PC-3 (cell line): Measurements from ENCODE around the gene TSHZ2.

Experiments used
- CTCF ChIP-seq: fragments of 300-600 bp; sonication (generic); conservative IDR thresholded peaks from 2 replicates; pipeline ENCODE4 v1.5.1; 2017; ENCODE audit warnings: antibody characterized with exemption, low read depth, mild to moderate bottlenecking, low read length
- EZH2 ChIP-seq: fragments of 300-600 bp; sonication (generic); IDR thresholded peaks from one replicate; pipeline ENCODE4 v1.6.1; 2017; ENCODE audit warnings: antibody characterized with exemption, mild to moderate bottlenecking, low read length; ENCODE audit not compliant: unreplicated experiment
- EZH2phosphoT487 ChIP-seq: fragments of 300-600 bp; sonication (generic); IDR thresholded peaks from 2 replicates; pipeline ENCODE4 v1.6.1; 2018; ENCODE audit warnings: mild to moderate bottlenecking, antibody characterized with exemption, low read length, borderline replicate concordance

DNA sequence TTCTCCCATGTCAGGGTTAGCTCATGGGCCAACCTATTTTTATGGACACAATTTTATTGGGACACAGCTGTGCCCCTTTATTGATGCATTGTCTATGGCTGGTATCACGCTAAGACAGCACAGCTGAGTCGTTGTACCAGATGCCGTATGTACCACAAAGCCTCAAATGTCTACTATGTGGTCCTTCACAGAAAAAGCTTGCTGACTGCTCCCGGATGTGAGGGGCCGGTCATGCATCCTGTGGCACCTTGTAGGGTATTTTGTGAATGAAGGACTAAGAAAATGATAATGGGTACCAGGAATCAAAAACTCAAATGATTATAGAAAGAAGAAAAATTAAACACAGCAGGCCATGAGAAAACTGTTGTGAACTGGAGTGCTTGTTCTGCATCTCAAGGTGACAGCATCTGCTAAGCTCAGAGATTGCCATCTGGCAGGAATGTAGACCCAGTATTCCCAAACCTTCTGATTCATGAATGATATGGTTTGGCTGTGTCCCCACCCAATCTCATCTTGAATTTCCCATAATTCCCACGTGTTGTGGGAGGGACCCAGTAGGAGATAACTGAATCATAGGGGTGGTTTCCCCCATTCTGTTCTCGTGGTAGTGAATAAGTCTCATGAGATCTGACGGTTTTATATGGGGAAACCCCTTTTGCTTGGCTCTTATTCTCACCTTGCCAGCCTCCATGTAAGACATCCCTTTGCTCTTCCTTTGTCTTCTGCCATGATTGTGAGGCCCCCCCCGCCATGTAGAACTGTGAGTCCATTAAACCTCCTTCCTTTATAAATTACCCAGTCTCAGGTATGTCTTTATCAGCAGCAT is 248.5 kb downstream of the TSHZ2 start:
- no peak for TF ChIP-seq CTCF
- TF ChIP-seq EZH2phosphoT487: no peak
- no peak for TF ChIP-seq EZH2
